Pancreas (tissue), 10 donors: Measurements from ENCODE around the gene OR13C9. TPM values are rescaled to one million over a fixed set of nuclear protein-coding genes. Genes with fewer than 3 reads are reported as not detected.
"Not testable (repeated sequence)": the region's sequence is repeated elsewhere in the genome, so short reads cannot be mapped to it uniquely, and the experiment has no call there.

ENCODE experiments used
- ATAC-seq, 4 donors: fragments of 200-7000 bp; cut with Tn5 transposase; one replicate each; pipeline versions ENCODE4 v1.8.0 to v1.9.1; 2020; ENCODE audit warnings: mild to moderate bottlenecking in 4 of 4, moderate library complexity in 4 of 4
- DNase-seq, 6 donors: peaks; one replicate each; pipeline ENCODE4 v3.0.0-alpha.2; 2020
- FAIRE-seq: peaks from 2 replicates; lab custom pipeline; 2012; peaks lifted over from hg19 to GRCh38; lab: Jason Lieb, UNC
- H3K27ac ChIP-seq, 4 donors: fragments of 200-600 bp; sonication (generic); 1 replicate in 3 of 4; 2 replicates in 1 of 4; pipeline versions ENCODE4 v1.5.0 to v1.8.0; 2020
- H3K27me3 ChIP-seq, 4 donors: fragments of 200-600 bp; one replicate each; pipeline ENCODE4 v1.8.0; 2021
- H3K36me3 ChIP-seq, 3 donors: fragments of 200-600 bp; sonication (generic) in 1 of 3; one replicate each; pipeline versions ENCODE4 v1.5.0 to v1.8.0; 2020 to 2021
- H3K4me1 ChIP-seq, 3 donors: fragments of 200-600 bp; one replicate each; pipeline ENCODE4 v1.8.0; 2021
- H3K4me3 ChIP-seq, 4 donors: fragments of 200-600 bp; sonication (generic) in 2 of 4; one replicate each; pipeline versions ENCODE4 v1.5.0 to v1.8.0; 2020 to 2021
- H3K9me3 ChIP-seq, 4 donors: fragments of 200-600 bp; one replicate each; pipeline ENCODE4 v1.8.0; 2021
- WGBS, 2 donors: extraction: QIAGEN DNeasy Blood & Tissue Kit; methylation state at CpG; one replicate each; pipeline ENCODE4 v1.1.7; 2013; 5-methylcytosine and 5-hydroxymethylcytosine counted together
- intact Hi-C, 3 donors: fragments of 100-400 bp; cut with DNase I; formaldehyde crosslinking; loops; one replicate each; pipeline versions ENCODE4 v1.11.1 to v1.14.2; 2022
- polyA plus RNA-seq, 2 donors: library from polyadenylated mRNA; stranded (reverse); fragments of 200-250 nt; gene quantifications; one replicate each; pipeline ENCODE4 v1.2.3, GENCODE V29; 2013
- total RNA-seq, 6 donors: library from RNA; stranded (reverse); fragmentation: NEBNext Ultra II Directional in 4 of 6; extraction: Animal tissue kit (Norgen Biotek cat#: 25700) in 4 of 6; gene quantifications; one replicate each; pipeline versions ENCODE4 v1.2.1 to v1.2.4, GENCODE V29; 2021 to 2023
- TF ChIP-seq, protein P1 (sequence below), 4 donors: fragments of 200-600 bp; sonication (generic) in 3 of 4; IDR thresholded peaks; one replicate each; pipeline versions ENCODE4 v1.5.0 to v1.8.0; 2021; ENCODE audit warnings: antibody characterized with exemption in 4 of 4
- donor health status: healthy with polysubstance abuse.
- donor health status: DM: no; HTN: no; CAD: no; lungs with moderate emphysema.
- donor health status: DM: no; HTN: no; CAD: no.
- donor health status: control.
- donor health status: control.
- donor health status: Bipolar disorder and iron deficiency.
- donor health status: DM: yes; HTN: yes; CAD: no.
- donor health status: DM: no; HTN: no; CAD: no.
- donor health status: DM: no; HTN: no; CAD: no.
- donor health status: DM: yes; HTN: yes; CAD: no.

Gene OR13C9
- total and polyA plus RNA-seq, 8 donors: not detected

DNA sequence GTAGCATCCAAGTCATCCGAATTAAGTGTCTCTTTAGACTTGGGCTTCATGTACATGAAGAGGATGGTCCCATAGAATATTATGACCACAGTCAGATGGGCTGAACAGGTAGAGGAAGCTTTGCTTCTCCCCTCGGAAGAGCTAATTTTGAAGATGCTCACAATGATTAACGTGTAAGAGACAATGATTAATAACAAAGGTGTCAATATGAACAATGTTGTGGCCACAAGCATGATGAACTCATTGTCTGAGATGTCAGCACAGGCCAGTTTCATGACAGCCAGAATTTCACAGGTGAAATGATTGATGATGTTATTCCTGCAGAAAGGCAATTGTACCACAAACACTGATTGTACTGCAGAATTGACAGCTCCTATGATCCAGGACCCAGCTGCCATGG, 13.2 kb downstream of the OR13C9 start:
- ATAC-seq (no peak), FAIRE-seq (no peak), DNase-seq (no peak)
- Histone ChIP-seq H3K27ac (no peak overlapping the region), H3K9me3 (no peaks in the 10 kb centered on the region), H3K4me3 (no peak overlapping the region), H3K36me3 (no peaks in the 10 kb centered on the region), H3K4me1 (no peaks in the 10 kb centered on the region), H3K27me3 (no peaks in the 10 kb centered on the region)
- TF ChIP-seq, protein P1, sequence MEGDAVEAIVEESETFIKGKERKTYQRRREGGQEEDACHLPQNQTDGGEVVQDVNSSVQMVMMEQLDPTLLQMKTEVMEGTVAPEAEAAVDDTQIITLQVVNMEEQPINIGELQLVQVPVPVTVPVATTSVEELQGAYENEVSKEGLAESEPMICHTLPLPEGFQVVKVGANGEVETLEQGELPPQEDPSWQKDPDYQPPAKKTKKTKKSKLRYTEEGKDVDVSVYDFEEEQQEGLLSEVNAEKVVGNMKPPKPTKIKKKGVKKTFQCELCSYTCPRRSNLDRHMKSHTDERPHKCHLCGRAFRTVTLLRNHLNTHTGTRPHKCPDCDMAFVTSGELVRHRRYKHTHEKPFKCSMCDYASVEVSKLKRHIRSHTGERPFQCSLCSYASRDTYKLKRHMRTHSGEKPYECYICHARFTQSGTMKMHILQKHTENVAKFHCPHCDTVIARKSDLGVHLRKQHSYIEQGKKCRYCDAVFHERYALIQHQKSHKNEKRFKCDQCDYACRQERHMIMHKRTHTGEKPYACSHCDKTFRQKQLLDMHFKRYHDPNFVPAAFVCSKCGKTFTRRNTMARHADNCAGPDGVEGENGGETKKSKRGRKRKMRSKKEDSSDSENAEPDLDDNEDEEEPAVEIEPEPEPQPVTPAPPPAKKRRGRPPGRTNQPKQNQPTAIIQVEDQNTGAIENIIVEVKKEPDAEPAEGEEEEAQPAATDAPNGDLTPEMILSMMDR (IDR thresholded peaks at IDR 0.05): no peak
- intact Hi-C loops: no loop called here
- WGBS, 2 donors: 57 to 70% methylated on average over 3 of the region's 3 CpGs

DNA sequence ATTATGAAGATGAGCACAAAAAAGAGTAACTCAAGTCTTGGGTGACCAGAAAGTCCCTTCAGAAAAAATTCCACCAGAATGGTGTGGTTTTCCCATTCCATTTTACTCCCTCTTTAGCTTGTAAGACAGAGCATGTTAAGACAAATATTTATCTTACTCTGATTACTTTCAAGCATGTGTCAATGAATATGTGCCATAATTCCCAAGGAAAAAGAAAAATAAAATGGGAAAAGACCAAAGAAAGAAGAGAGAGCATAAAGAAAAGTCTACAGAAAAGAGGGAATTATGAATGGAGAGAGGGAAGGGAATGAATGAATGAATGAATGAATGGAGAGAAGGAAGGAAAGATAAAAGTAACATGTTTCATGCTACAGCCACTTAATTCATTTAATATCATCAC, 18.7 kb downstream of the OR13C9 start, which contains the start of gene OR13C5:
Gene OR13C5, minus strand, starts transcription at position 101 of the 400 bp plus-strand sequence. Its CDS starts 0 bp downstream, at position 101.
- FAIRE-seq, DNase-seq, intact Hi-C loops, H3K27ac ChIP-seq, H3K4me3 ChIP-seq, H3K9me3 ChIP-seq, H3K27me3 ChIP-seq, ATAC-seq, H3K4me1 ChIP-seq, H3K36me3 ChIP-seq: not testable (repeated sequence)

DNA sequence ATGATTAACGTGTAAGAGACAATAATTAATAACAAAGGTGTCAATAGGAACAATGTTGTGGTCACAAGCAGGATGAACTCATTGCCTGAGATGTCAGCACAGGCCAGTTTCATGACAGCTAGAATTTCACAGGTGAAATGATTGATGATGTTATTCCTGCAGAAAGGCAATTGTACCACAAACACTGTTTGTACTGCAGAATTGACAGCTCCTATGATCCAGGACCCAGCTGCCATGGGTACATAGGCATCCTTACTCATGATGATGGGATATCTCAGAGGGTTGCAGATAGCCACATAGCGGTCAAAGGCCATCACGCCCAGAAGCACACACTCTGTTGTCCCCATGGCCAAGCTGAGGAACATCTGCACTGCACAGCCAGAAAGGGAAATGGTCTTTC, 19.3 kb downstream of the OR13C9 start:
- intact Hi-C loops: not testable (repeated sequence)

DNA sequence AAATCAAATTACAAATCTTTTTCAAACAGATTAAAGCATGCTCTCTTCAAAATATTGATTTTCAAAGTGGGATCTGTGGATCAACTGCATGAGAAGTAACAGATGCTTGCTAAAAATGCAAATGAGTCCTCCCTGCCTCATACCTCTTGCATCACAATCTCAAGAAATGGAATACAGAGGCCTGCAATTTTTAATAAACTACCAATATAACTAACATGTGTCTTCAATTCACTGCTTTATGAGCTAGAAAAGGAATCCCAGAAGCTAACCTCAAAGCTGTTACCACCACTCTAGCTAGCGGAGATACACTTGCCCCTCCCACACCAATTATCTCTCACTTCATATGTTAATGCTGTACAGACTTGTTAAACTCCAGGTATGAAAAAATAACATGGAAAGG, 28.4 kb downstream of the OR13C9 start:
- no peaks in the 10 kb centered on the region for H3K36me3 ChIP-seq
- no peak overlapping the region for H3K27ac ChIP-seq
- TF ChIP-seq, protein P1 (IDR thresholded peaks at IDR 0.05): no peak
- no peak for FAIRE-seq
- WGBS, 2 donors: 41 to 80% methylated on average over 1 of the region's 1 CpG
- intact Hi-C loops: no loop called here
- H3K4me3 ChIP-seq: no peak overlapping the region
- no peak for DNase-seq
- no peaks in the 10 kb centered on the region for H3K4me1 ChIP-seq
- H3K9me3 ChIP-seq: no peaks in the 10 kb centered on the region
- no peak for ATAC-seq
- H3K27me3 ChIP-seq: no peaks in the 10 kb centered on the region

More for the DNA sequence above, 19.3 kb downstream of the OR13C9 start:
- H3K4me3 ChIP-seq, H3K4me1 ChIP-seq, H3K36me3 ChIP-seq, ATAC-seq, H3K27me3 ChIP-seq, H3K9me3 ChIP-seq, FAIRE-seq, DNase-seq, H3K27ac ChIP-seq: not testable (repeated sequence)
- WGBS, 2 donors: 62 to 66% methylated on average over 3 of the region's 3 CpGs

DNA sequence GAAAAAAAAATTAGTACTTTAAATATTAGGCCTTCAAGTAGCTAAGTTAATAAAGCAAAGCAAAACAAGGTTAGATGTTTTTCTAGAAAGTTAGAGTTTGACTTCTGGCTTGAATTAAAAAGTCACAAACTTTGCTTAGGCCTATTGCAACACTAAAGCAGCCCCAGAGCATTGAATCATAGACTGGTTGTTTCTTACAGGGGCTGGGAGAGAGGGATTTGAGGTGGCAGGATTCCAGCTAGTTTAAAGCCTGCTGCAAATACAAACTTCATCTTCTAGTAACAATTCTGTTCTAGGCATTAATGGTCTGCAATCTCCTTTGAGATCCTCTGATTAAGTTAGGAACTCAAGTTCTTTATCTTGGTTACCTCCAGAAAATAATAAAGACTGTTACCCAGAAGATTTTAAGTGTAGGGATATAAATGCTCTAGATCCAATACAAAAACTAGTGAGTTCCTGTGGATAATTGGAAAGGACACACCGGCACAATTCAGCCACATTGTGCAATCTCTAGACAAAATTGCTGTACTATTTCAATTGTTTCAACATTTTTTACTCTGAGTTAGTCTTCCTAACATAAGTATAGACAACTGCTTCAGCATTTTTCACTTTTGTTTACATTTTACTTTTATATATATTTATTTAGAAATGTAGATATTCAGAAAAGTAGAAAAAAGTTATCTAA, 31.4 kb downstream of the OR13C9 start:
- no peaks in the 10 kb centered on the region for H3K36me3 ChIP-seq
- ATAC-seq (peak in 2 of 4 donors; percentile 19 to 27), DNase-seq (no peak), FAIRE-seq (no peak)
- H3K9me3 ChIP-seq: no peaks in the 10 kb centered on the region
- intact Hi-C loops: no loop called here
- H3K4me3 ChIP-seq: no peak overlapping the region
- H3K27ac ChIP-seq: no peak overlapping the region
- TF ChIP-seq, protein P1 (IDR thresholded peaks at IDR 0.05): no peak
- H3K4me1 ChIP-seq: no peaks in the 10 kb centered on the region
- 58 to 74% methylated on average over 1 of the region's 1 CpG for WGBS, 2 donors
- no peaks in the 10 kb centered on the region for H3K27me3 ChIP-seq

DNA sequence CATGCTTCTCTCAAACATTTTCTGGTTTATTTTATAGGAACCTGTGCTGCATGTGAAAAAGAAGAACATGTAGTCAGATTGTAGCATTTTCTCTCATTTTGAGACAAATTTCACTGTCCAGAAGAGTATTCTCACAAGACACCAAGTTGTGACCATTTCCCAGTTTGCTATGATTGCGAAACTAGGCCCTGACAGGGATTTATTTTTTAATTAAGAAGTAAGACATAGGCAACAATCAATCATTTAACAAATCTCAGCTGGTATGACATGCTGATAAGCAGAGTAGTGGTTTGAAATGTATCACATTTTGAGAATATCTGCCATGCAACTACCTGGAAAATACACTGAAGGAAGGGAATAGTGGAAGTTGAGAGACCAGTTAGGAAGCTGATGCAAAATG, 37.4 kb downstream of the OR13C9 start:
- Histone ChIP-seq H3K27ac (no peak overlapping the region), H3K36me3 (no peaks in the 10 kb centered on the region), H3K4me3 (no peak overlapping the region), H3K27me3 (no peaks in the 10 kb centered on the region), H3K4me1 (no peaks in the 10 kb centered on the region), H3K9me3 (no peaks in the 10 kb centered on the region)
- ATAC-seq (no peak), DNase-seq (no peak), FAIRE-seq (no peak)
- intact Hi-C loops: no loop called here
- TF ChIP-seq, protein P1 (IDR thresholded peaks at IDR 0.05): no peak
- WGBS, 2 donors: 85 to 95% methylated on average over 1 of the region's 1 CpG
